ENCODE measurements around the gene ITGA1.

Gene ITGA1

GRCh38 chr5:52771343-52772039 lies 16.2 kb upstream of the ITGA1 start:
- DNase-seq (ENCODE audit: low read depth in 2 of 2), result no peak

GRCh38 chr5:52772668-52773067 lies 15.0 kb upstream of the ITGA1 start:
- DNase-seq (ENCODE audit: low read depth in 2 of 2), result no peak

GRCh38 chr5:52773342-52773741 lies 14.4 kb upstream of the ITGA1 start:
- no peak for DNase-seq (ENCODE audit: low read depth in 2 of 2)

- DNase-seq (ENCODE audit: low read depth in 2 of 2), result no peak
These were observed 13.7 kb upstream of the ITGA1 start for GRCh38 chr5:52774005-52774410.

- no peak for DNase-seq (ENCODE audit: low read depth in 2 of 2)
These were observed 11.6 kb upstream of the ITGA1 start for GRCh38 chr5:52776116-52776515.

- no peak for DNase-seq (ENCODE audit: low read depth in 2 of 2)
These were observed 10.5 kb upstream of the ITGA1 start for GRCh38 chr5:52777186-52777585.

- no peak for DNase-seq (ENCODE audit: low read depth in 2 of 2)
These were observed 8.9 kb upstream of the ITGA1 start for GRCh38 chr5:52778781-52779180.

GRCh38 chr5:52779213-52779612 lies 8.5 kb upstream of the ITGA1 start:
- DNase-seq (ENCODE audit: low read depth in 2 of 2), result no peak

GRCh38 chr5:52783226-52783959 lies 4.3 kb upstream of the ITGA1 start:
- no peak for DNase-seq (ENCODE audit: low read depth in 2 of 2)

GRCh38 chr5:52784737-52785136 lies 3.0 kb upstream of the ITGA1 start:
- no peak for DNase-seq (ENCODE audit: low read depth in 2 of 2)

GRCh38 chr5:52786391-52786790 lies 1.3 kb upstream of the ITGA1 start:
- DNase-seq (ENCODE audit: low read depth in 2 of 2), result no peak

GRCh38 chr5:52786949-52787599 lies 642 bp upstream of the ITGA1 start:
- DNase-seq (ENCODE audit: low read depth in 2 of 2), result no peak

- DNase-seq (ENCODE audit: low read depth in 2 of 2), result no peak
These were observed 747 bp downstream of the ITGA1 start for GRCh38 chr5:52788505-52788821.

GRCh38 chr5:52789378-52789777 lies 1.7 kb downstream of the ITGA1 start:
- DNase-seq (ENCODE audit: low read depth in 2 of 2), result no peak

GRCh38 chr5:52789851-52790250 lies 2.1 kb downstream of the ITGA1 start:
- no peak for DNase-seq (ENCODE audit: low read depth in 2 of 2)

- no peak for DNase-seq (ENCODE audit: low read depth in 2 of 2)
These were observed 3.6 kb downstream of the ITGA1 start for GRCh38 chr5:52791366-52791765.

GRCh38 chr5:52794519-52794918 lies 6.8 kb downstream of the ITGA1 start:
- no peak for DNase-seq (ENCODE audit: low read depth in 2 of 2)

GRCh38 chr5:52796031-52796430 lies 8.3 kb downstream of the ITGA1 start:
- no peak for DNase-seq (ENCODE audit: low read depth in 2 of 2)

- no peak for DNase-seq (ENCODE audit: low read depth in 2 of 2)
These were observed 8.9 kb downstream of the ITGA1 start for GRCh38 chr5:52796516-52797103.

- DNase-seq (ENCODE audit: low read depth in 2 of 2), result no peak
These were observed 11.2 kb downstream of the ITGA1 start for GRCh38 chr5:52798938-52799337.

- no peak for DNase-seq (ENCODE audit: low read depth in 2 of 2)
These were observed 11.8 kb downstream of the ITGA1 start for GRCh38 chr5:52799358-52799982.

- DNase-seq (ENCODE audit: low read depth in 2 of 2), result peak; percentile 88 to 89
These were observed 12.3 kb downstream of the ITGA1 start for GRCh38 chr5:52799983-52800393.
